GM18907 (cell line): ENCODE measurements around the gene ARHGAP23.
"Not testable (repeated sequence)": the region's sequence is repeated elsewhere in the genome, so short reads cannot be mapped to it uniquely, and the experiment has no call there.

ENCODE experiments used
- ATAC-seq: cut with Tn5 transposase; IDR thresholded peaks from one replicate; pipeline ENCODE4 v1.9.1; 2021; ENCODE audit warnings: mild to moderate bottlenecking, moderate library complexity; ENCODE audit not compliant: unreplicated experiment

The ARHGAP23 gene

DNA sequence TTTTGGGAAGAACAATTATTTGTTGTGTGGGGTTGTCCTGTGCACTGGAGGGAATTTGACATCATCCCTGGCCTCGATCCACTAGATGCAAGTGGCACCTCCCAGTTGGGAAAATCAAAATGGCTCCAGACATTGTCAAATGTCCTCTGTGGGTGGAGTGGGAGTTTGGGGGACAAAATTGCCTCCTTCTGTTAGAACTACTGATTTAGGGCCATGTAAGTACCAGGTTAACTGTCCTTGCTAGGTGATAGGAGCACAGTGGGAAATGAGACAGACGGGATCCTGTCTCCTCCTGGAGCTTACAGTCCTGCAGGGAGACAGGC is 56.8 kb downstream of the ARHGAP23 start:
- ATAC-seq, result no peak

DNA sequence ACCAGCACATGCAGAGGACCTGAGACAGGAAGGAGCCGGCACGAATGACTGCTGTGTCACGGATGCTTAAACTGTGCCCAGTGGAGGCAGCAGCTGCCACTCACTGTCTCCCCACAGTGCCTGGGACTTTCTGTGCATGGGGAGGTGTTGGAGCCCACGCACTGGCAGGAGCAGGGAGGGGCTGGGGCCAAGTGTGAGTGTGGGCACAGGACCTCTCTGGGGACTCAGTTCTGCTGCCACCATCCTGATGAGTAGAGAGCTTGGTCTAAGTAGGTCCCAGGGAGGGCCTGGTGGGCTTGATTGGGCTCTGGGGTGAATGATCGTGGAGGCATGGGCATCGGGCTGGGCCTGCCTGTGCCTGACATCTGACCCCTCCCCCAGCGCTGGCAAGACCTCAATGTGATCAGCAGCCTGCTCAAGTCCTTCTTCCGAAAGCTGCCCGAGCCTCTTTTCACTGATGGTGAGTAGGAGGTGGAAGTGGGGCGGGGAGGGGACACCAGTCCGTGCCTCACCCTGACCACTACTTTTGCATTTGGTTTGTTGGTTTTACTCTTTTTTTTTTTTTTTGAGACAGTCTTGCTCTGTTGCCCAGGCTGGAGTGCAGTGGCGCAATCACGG is 57.5 kb downstream of the ARHGAP23 start:
- ATAC-seq, result peak; percentile 83

GRCh38 chr17:38489774-38490173 is 61.5 kb downstream of the ARHGAP23 start:
- ATAC-seq, result not testable (repeated sequence)

- ATAC-seq, result not testable (repeated sequence)
Measured at GRCh38 chr17:38491346-38492066, 63.2 kb downstream of the ARHGAP23 start.

- ATAC-seq, result not testable (repeated sequence)
Measured at GRCh38 chr17:38492067-38493040, 64.1 kb downstream of the ARHGAP23 start.

GRCh38 chr17:38494152-38494551 is 65.9 kb downstream of the ARHGAP23 start:
- ATAC-seq, result not testable (repeated sequence)

DNA sequence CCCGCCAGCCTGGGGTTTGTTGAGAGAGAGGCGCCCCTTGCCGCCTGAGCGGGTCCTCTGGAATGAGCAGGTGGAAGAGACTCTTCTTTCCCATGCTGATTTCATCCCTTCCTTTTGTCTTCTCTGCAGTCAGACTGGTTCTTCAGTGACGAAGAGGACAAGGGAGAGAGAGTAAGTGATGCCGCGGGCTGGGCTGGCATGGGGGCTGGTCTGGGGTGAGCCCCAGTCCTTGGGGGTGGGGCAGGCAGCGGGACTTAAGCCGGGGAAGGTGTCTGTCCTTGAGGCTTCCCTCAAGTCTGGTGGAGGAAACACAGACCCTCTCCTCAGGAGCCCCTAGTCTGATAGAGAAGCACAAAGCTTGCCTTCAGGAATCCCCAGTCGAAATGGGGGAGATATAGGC is 69.4 kb downstream of the ARHGAP23 start:
- ATAC-seq, result not testable (repeated sequence)

GRCh38 chr17:38498353-38498752 is 70.1 kb downstream of the ARHGAP23 start:
- ATAC-seq, result no peak

DNA sequence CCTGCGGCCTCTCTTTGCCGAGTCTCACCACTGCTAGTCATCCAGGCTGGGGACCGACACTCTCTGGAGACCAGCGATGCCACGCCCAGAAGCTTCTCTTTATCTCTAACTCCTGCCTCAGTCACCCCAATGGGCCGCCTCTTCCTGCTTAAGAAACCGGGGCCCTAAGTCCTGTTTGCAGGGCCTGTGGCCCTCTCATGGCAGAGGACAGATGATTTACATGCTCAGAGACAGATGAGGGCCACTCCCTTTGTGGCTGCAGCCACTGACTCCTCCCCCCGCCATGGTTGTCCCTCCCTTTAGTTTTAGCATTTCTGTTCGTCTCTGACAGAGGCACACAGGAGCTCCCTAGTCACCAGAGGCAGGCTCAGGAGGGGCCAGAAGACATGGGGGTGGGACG is 71.0 kb downstream of the ARHGAP23 start:
- ATAC-seq, result not testable (repeated sequence)

DNA sequence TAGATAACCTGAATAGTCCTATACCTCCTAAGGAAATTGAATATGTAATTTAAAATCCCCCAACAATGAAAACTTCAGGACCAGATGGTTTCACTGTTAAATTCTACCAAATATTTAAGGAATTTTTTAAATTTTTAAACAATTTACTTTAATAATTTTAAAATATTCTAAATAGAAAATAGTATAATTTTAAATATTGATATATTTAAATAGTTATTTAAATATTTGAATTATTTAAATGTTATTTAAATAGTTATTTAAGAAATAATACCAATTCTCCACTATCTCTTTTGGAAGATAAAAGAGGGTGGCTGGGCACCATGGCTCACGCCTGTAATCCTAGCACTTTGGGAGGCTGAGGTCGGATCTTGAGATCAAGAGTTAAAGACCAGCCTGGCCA is 73.5 kb downstream of the ARHGAP23 start:
- ATAC-seq, result not testable (repeated sequence)

DNA sequence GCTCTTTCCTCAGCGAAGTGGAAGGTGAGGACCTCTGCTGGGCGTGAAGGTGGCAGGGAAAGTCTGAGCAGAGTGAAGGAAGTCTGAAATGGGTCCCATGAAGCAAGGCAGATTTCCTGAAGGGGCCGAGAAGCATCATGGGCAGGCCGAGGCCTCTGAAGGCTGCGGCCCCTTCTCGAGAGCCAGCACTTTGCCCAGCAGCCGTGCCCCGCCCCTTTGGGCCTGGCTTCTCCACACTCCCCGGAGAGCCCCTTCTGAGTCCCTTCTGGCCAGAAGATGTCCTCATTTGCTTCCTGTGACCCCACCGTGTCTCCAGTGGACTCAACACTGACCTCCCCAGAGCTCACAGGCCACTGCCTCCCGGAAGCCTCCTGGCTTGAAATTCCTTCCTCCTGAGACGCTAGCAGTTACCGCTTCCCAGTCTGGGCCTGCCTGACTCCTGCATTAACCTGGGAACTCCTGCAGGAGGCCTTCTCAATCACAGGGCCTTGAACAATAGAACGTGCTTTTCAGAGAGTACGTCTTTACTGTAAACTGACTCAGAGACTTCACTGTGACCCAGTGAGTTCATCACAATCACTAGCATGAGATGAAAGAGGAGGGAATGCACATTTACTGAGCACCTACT is 75.1 kb downstream of the ARHGAP23 start:
- not testable (repeated sequence) for ATAC-seq

GRCh38 chr17:38504216-38504615 is 76.0 kb downstream of the ARHGAP23 start:
- ATAC-seq, result no peak

DNA sequence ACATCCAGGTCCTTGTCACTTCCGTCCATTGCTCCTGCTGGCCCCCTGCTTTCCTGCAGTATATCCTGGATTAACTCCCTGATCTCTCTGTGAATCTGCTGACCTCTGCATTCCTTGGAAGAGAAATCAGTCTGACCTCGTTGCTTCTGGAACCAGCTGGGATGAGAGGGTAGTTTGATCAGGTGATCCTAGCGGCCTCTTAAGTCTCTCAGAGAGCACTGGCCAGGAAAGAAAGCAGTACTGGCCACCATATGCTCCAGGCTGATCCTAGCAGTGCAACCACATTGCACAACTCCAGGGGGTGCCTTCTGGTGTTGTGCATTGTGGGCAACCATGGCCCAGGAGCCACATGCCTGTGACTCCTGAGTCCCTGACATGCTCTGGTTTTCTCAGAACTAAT is 79.2 kb downstream of the ARHGAP23 start:
- ATAC-seq, result no peak

GRCh38 chr17:38507921-38508569 is 79.8 kb downstream of the ARHGAP23 start:
- no peak for ATAC-seq

DNA sequence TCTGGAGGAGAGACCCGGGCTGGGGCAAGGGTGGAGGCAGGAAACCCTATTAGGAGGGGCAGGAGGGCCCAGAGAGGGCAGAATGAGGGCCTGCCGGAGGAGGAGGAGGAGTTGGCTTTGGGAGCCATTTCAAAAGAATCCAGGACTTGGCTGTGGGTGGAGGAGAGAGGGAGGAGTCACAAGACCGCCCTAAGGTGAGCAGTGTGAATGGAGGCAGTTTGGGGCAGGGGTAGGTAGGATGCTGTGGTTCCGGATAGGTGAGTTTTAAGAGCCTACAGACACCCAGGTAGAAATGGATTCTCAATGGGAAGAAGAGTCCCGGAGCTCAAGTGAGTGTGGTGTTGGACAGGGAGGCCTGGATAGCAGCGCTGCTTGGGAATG is 80.3 kb downstream of the ARHGAP23 start:
- no peak for ATAC-seq

- ATAC-seq, result no peak
Measured at GRCh38 chr17:38508954-38509771, 80.9 kb downstream of the ARHGAP23 start.

DNA sequence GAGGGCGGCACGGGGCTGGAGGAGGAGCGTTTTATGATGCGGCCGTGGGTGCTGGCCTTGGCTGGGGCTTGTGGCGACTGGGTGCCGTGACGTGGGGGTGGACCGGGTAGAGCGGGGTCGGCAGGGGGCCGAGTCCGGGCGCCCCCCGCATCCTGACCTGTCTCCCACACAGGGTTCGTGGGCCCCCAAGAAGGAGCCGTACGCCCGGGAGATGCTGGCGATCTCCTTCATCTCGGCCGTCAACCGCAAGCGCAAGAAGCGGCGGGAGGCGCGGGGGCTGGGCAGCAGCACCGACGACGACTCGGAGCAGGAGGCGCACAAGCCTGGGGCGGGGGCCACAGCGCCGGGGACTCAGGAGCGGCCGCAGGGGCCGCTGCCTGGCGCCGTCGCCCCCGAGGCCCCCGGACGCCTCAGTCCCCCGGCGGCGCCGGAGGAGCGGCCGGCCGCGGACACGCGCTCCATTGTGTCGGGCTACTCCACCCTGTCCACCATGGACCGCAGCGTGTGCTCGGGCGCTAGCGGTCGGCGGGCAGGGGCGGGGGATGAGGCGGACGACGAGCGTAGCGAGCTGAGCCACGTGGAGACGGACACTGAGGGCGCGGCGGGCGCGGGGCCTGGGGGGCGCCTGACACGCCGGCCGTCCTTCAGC is 81.6 kb downstream of the ARHGAP23 start:
- no peak for ATAC-seq

DNA sequence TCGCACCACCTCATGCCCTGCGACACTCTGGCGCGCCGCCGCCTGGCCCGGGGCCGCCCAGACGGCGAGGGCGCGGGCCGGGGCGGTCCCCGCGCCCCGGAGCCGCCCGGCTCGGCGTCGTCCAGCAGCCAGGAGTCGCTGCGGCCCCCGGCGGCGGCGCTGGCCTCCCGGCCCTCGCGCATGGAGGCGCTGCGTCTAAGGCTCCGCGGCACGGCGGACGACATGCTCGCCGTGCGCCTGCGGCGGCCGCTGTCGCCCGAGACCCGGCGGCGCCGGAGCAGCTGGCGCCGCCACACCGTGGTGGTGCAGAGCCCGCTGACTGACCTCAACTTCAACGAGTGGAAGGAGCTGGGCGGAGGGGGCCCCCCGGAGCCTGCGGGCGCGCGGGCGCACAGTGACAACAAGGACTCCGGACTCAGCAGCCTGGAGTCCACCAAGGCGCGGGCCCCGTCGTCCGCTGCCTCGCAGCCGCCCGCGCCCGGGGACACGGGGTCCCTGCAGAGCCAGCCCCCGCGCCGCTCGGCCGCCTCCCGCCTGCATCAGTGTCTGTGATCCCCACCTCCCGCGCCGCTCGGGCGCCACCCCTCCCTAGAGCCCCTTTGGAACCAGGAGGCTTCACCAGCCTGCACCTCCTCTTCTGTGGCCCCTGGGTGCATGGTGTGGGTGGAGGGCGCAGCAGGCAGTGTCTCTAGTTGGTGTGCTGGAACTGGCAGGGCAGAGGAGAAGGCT is 82.3 kb downstream of the ARHGAP23 start:
- no peak for ATAC-seq
